ENCODE data around the gene NCK2. TPM values are rescaled to one million over a fixed set of nuclear protein-coding genes. Genes with fewer than 3 reads are reported as not detected.

The NCK2 gene
- polyA plus RNA-seq (2012; ENCODE audit: insufficient read depth, insufficient read length, low read depth): 25.0 TPM

DNA sequence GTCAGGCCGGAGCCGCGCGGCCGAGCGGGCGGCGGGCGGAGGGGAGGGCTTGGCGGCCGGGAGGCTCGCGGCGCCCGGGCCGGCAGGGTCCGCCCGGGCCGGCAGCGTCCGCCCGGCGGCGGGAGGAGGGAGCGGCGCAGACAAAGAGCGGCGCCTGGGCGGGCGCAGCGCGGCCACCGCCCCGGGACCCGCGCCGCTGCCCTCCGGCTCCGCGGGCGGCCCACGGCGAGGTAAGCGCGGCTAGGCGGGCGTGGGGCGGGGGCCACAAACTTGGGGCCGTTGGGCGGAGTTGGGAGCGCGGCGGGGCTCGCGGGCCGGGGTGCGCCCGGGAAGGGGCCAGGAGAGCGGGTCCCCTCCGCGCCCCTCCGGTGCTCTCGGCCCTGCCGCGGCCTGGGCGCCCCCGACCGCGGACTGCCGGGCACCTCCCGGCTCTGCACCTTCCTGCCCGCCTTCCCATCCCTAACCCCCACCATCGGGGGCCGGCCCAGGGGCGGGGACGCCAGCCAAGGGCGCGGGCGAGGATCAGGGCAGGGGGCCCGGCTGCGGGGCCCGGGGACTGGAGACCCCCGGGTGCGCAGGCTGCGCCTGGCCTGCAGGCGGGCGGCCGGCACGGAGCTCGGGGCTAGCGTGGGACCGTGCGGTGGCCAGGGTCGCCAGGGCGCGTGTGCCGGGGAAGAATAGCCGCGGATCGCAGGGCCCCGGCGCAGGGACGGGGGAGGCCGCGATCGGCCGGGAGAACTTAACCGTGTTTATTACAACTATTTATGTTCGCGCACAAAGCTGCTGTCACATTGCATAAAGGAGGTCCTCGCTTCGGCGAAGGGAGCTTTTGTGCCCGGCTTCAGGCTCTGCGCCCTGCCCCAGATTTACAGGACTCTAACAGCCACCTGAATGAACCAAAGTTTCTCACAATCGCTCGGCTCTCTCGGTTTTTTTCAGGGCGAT lies at the start of gene NCK2:
TSS of gene NCK2 (plus strand) at position 4 of the 945 bp plus-strand sequence. CDS start 110,152 bp downstream, outside the sequence.
- H3K27me3 ChIP-seq: no peaks in the 10 kb centered on the region
- H3K4me1 ChIP-seq: no peaks in the 10 kb centered on the region
- H3K4me3 ChIP-seq (ENCODE audit: low read depth, low read length): peak within 1 kb of the TSS; percentile 59
- TF ChIP-seq, protein P1, sequence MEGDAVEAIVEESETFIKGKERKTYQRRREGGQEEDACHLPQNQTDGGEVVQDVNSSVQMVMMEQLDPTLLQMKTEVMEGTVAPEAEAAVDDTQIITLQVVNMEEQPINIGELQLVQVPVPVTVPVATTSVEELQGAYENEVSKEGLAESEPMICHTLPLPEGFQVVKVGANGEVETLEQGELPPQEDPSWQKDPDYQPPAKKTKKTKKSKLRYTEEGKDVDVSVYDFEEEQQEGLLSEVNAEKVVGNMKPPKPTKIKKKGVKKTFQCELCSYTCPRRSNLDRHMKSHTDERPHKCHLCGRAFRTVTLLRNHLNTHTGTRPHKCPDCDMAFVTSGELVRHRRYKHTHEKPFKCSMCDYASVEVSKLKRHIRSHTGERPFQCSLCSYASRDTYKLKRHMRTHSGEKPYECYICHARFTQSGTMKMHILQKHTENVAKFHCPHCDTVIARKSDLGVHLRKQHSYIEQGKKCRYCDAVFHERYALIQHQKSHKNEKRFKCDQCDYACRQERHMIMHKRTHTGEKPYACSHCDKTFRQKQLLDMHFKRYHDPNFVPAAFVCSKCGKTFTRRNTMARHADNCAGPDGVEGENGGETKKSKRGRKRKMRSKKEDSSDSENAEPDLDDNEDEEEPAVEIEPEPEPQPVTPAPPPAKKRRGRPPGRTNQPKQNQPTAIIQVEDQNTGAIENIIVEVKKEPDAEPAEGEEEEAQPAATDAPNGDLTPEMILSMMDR (IDR thresholded peaks at IDR 0.05; ENCODE audit: low read depth, low read length): no peak
- H3K36me3 ChIP-seq: no peaks in the 10 kb centered on the region
- peak; percentile 23 for DNase-seq
- H3K9me3 ChIP-seq: no peaks in the 10 kb centered on the region

GRCh38 chr2:105697781-105698449 lies 46.8 kb upstream of the NCK2 start:
- DNase-seq: no peak
- no peak overlapping the region for H3K4me3 ChIP-seq (ENCODE audit: low read depth, low read length)
- no peaks in the 10 kb centered on the region for H3K36me3 ChIP-seq
- no peaks in the 10 kb centered on the region for H3K4me1 ChIP-seq
- TF ChIP-seq, protein P1 (IDR thresholded peaks at IDR 0.05; ENCODE audit: low read depth, low read length): no peak
- H3K9me3 ChIP-seq: no peaks in the 10 kb centered on the region
- H3K27me3 ChIP-seq: no peaks in the 10 kb centered on the region

DNA sequence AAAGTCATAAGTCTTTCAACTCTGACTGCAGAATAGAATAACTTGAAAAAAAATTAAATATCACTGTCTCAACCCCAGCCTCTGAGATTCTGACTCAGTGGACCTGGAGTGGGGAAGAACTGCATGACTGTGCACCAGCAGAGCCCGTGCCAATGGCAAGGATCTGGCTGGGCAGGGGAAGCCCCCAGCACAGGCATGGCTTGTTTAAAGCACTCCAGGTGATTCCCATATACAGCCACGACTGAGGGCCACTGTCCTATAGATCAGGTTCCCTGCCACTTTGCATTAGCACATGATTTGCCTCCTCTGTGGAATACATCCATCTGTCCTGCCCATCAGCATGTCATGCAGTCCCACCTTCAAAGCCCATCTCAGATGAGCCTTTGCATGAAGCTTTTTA lies 45.9 kb upstream of the NCK2 start:
- Histone ChIP-seq H3K9me3 (no peaks in the 10 kb centered on the region), H3K36me3 (no peaks in the 10 kb centered on the region), H3K27me3 (no peaks in the 10 kb centered on the region), H3K4me1 (no peaks in the 10 kb centered on the region), H3K4me3 (ENCODE audit: low read depth, low read length) (no peak overlapping the region)
- TF ChIP-seq, protein P1 (IDR thresholded peaks at IDR 0.05; ENCODE audit: low read depth, low read length): no peak
- no peak for DNase-seq

DNA sequence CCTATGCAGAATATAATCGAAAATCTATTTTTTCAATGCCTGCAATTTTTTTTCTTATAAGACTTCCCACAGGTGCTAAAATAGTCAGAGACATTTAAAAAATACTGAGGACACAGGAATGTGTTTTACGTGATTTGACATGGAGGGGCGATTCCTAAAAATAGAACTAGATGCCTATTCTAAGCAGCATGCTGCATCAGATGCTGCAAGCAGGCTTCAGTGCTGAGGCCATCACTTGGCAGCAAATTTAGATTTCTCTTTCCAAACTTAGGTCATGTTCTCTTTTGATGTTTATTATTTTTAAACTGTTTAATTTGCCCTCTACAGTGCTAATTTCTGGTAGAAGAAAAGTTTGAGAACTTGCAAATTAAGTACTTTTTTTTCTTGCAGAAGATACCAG lies 43.7 kb upstream of the NCK2 start:
- Histone ChIP-seq H3K4me1 (no peaks in the 10 kb centered on the region), H3K27me3 (no peaks in the 10 kb centered on the region), H3K36me3 (no peaks in the 10 kb centered on the region), H3K4me3 (ENCODE audit: low read depth, low read length) (no peak overlapping the region), H3K9me3 (no peaks in the 10 kb centered on the region)
- TF ChIP-seq, protein P1 (IDR thresholded peaks at IDR 0.05; ENCODE audit: low read depth, low read length): no peak
- DNase-seq: no peak

- H3K4me3 ChIP-seq (ENCODE audit: low read depth, low read length): no peak overlapping the region
- no peaks in the 10 kb centered on the region for H3K9me3 ChIP-seq
- H3K27me3 ChIP-seq: no peaks in the 10 kb centered on the region
- no peak for DNase-seq
- TF ChIP-seq, protein P1 (IDR thresholded peaks at IDR 0.05; ENCODE audit: low read depth, low read length): no peak
- no peaks in the 10 kb centered on the region for H3K4me1 ChIP-seq
- H3K36me3 ChIP-seq: no peaks in the 10 kb centered on the region
Observed at GRCh38 chr2:105708697-105709096, 36.0 kb upstream of the NCK2 start.

All from BE2C (cell line).